ENCODE measurements around the gene SLC13A4.

Gene SLC13A4

DNA sequence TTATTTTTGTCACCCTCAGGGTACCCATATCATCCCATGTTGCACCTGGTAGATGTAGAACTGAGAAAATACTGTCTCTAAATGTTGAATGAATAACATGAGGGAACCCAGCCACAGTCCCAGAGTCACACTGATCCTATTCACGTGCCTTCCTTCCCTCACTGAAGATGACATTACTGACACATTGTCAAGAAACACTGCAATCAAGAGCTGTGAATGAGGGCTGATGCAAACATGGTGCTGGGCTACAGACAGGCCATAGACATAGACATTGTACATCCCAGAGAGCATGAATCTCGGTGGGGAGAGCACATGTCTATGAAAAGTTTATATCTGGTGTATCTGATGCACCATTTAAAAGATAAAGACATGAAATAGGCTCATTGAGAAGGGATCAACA is 9.8 kb downstream of the SLC13A4 start:
- no peak overlapping the region for H3K4me3 Mint-ChIP-seq
- H3K27ac Mint-ChIP-seq, result no peak overlapping the region
- no peaks in the 10 kb centered on the region for H3K4me1 Mint-ChIP-seq (ENCODE audit: low read depth)
- no peaks in the 10 kb centered on the region for H3K9me3 Mint-ChIP-seq (ENCODE audit: low read depth)
- peaks cover 10% of the 10 kb centered on the region for H3K27me3 Mint-ChIP-seq
- H3K36me3 Mint-ChIP-seq, result no peaks in the 10 kb centered on the region

DNA sequence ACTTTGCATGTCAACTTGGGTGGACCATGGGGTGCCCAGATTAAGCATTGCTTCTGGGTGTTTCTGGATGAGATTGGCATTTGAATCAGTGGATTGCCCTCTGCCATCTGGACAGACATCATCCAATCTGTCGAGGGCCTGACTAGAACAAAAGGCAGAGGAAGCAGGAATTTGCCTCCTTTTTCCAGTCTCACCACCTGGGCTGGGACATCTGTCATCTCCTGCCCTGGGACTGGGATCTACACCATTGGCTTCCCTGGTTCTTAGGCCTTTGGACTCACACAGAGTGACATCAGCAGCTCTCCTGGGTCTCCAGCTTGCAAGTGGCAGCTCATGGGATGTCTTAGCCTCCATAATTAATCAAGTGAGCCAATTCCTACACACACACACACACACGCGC is 10.3 kb downstream of the SLC13A4 start:
- no peaks in the 10 kb centered on the region for H3K9me3 Mint-ChIP-seq (ENCODE audit: low read depth)
- H3K4me3 Mint-ChIP-seq, result no peak overlapping the region
- no peaks in the 10 kb centered on the region for H3K4me1 Mint-ChIP-seq (ENCODE audit: low read depth)
- no peaks in the 10 kb centered on the region for H3K36me3 Mint-ChIP-seq
- no peak overlapping the region for H3K27ac Mint-ChIP-seq
- peaks cover 10% of the 10 kb centered on the region for H3K27me3 Mint-ChIP-seq

DNA sequence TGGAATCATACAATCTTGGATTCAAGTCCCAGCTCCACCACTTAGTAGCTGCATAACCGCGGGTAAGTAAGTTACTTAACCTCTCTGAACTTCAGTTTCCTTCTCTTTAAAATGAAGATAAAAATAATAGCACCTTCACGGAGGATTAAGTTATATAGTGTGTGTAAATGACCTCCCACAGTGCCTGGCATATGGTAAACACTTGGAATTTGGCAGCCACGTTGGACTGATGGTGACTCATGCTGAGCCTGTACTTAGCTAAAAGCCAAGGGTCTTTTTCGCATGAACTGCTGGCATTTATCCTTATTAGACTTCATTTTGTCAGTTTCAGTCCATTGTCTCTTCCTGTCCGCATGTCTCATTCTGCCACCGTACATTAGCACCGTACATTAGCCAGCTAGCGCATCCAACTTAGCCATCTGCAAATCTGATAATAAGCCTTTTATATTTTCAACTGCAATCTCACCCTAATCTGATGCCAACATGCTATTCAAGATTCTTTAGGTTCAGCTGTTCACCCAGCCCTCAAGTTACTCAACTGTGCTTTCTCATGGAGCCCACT is 11.2 kb downstream of the SLC13A4 start:
- Mint-ChIP-seq H3K4me1 (ENCODE audit: low read depth) (no peaks in the 10 kb centered on the region), H3K27me3 (peaks cover 10% of the 10 kb centered on the region), H3K4me3 (no peak overlapping the region), H3K9me3 (ENCODE audit: low read depth) (no peaks in the 10 kb centered on the region), H3K36me3 (no peaks in the 10 kb centered on the region), H3K27ac (no peak overlapping the region)

DNA sequence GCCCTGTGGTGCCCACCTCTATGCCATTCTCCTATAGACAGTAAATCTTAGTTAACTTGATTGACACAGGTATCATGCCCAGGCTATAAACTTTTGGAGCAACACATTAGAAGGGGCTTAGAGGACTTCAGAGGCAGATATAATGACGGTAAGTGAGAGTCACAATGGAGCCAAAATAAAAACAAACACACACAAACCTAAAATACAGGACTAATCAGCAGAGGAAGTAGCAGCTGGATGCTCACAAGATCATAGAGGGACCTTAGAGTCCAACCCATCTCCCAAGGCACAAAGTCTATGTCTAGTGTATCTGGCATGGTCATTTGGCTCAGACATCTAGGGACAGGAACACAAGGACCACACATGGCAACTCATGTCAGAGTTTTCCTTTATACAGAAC is 12.3 kb downstream of the SLC13A4 start:
- peaks cover 7% of the 10 kb centered on the region for H3K27me3 Mint-ChIP-seq
- H3K27ac Mint-ChIP-seq, result no peak overlapping the region
- no peaks in the 10 kb centered on the region for H3K4me1 Mint-ChIP-seq (ENCODE audit: low read depth)
- no peak overlapping the region for H3K4me3 Mint-ChIP-seq
- no peaks in the 10 kb centered on the region for H3K36me3 Mint-ChIP-seq
- H3K9me3 Mint-ChIP-seq (ENCODE audit: low read depth), result no peaks in the 10 kb centered on the region

DNA sequence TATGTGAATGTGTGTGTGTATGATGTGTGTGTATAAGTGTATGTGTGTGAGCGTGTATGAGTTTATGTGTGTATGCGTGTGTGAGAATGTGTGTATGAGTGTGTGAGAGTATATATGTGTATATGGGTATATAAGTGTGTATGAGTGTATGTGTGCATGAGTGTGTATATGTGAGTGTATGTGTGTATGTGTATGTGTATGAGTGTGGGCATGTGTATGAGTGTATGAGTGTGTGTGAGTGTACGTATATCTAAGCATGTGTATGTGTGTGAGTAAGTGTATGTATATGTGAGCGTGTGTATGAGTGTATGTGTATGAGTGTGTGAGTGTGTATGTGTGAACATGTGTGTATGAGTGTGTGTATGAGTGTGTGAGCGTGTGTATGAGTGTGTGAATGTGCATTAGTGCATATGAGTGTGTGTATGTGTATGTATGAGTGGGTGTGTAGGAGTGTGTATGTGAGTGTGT is 12.9 kb downstream of the SLC13A4 start:
- no peaks in the 10 kb centered on the region for H3K9me3 Mint-ChIP-seq (ENCODE audit: low read depth)
- no peak overlapping the region for H3K4me3 Mint-ChIP-seq
- H3K27me3 Mint-ChIP-seq, result peaks cover 7% of the 10 kb centered on the region
- no peaks in the 10 kb centered on the region for H3K36me3 Mint-ChIP-seq
- no peak overlapping the region for H3K27ac Mint-ChIP-seq
- no peaks in the 10 kb centered on the region for H3K4me1 Mint-ChIP-seq (ENCODE audit: low read depth)

DNA sequence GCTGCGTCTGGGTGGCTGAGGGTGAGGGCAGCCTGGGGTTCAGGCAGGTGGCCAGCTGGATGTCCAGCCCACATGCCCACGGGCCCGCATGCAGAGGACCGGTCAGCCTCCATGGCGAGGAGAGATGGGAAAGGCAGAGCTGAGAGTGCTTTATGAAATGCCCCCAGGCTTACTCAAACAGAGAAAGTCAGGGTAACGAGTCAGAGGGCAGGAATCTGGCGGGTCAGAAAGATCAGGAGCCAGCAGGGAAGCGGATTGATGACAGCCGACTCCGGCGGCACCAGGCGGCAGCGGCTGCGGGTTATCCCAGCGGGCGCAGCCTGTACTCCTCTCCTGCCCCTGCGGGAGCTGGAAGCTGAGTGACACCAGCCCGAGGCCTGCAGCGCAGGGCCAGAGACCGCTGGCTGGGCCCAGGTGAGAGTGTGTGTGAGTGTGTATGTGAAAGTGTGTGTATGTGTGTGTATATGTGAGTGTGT is 13.4 kb downstream of the SLC13A4 start:
- no peaks in the 10 kb centered on the region for H3K4me1 Mint-ChIP-seq (ENCODE audit: low read depth)

DNA sequence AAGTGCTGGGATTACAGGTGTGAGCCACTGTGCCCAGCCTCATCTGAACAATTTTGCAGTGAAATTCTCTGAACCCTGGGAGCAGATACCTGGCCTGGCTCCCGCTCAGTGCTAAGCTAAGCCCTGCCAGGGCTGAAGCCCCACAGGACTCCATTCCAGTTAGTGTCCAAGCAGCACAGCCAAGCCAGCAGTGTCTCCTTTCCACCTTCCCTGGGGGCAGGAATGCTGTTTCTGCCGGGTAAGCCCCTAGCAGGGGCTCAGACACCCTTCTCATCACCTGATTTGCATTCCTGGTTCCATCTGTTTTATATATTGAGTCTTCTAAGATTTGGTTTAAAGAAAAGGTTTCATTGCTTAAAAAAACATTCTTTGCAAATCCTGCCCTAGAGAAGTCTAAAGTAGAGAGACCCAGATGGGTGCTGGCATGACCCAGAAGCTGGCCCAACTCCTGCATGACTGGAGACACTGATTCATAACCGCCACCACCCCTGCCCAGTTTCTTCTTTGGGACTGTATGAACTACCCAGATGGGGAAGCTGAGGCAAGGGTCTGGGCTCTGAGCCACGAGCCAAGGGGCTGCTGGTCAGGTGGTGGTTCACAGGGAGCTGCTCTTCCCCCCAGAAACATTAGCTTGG is 14.0 kb downstream of the SLC13A4 start:
- Mint-ChIP-seq H3K36me3 (no peaks in the 10 kb centered on the region), H3K4me3 (no peak overlapping the region), H3K27ac (no peak overlapping the region), H3K9me3 (ENCODE audit: low read depth) (no peaks in the 10 kb centered on the region), H3K27me3 (peaks cover 7% of the 10 kb centered on the region), H3K4me1 (ENCODE audit: low read depth) (no peaks in the 10 kb centered on the region)

More for the DNA sequence above, 13.4 kb downstream of the SLC13A4 start:
- Mint-ChIP-seq H3K27me3 (peaks cover 7% of the 10 kb centered on the region), H3K27ac (no peak overlapping the region), H3K9me3 (ENCODE audit: low read depth) (no peaks in the 10 kb centered on the region), H3K36me3 (no peaks in the 10 kb centered on the region), H3K4me3 (no peak overlapping the region)

DNA sequence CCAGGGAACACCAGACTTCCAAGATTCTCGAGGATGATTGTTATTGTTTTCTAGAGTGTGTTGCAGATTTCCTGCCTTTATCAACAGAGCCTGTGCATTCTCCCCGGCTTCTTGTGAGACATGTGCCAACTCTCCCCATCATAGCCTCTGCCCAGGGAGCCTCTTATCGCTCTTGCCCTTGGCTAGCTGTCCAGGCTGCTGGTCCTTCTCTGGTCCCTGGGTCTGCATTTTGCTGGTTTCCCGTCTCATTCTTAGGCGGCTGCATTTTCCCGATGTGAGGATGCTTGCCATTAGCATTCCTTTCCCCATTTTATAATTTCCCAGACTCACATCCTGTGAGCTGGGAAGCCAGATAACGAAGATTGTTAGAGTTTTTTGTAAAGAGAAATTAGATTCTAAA is 15.2 kb downstream of the SLC13A4 start:
- Mint-ChIP-seq H3K4me3 (no peak overlapping the region), H3K9me3 (ENCODE audit: low read depth) (no peaks in the 10 kb centered on the region), H3K36me3 (no peaks in the 10 kb centered on the region), H3K27ac (no peak overlapping the region), H3K4me1 (ENCODE audit: low read depth) (no peaks in the 10 kb centered on the region), H3K27me3 (peaks cover under 1% of the 10 kb centered on the region)

DNA sequence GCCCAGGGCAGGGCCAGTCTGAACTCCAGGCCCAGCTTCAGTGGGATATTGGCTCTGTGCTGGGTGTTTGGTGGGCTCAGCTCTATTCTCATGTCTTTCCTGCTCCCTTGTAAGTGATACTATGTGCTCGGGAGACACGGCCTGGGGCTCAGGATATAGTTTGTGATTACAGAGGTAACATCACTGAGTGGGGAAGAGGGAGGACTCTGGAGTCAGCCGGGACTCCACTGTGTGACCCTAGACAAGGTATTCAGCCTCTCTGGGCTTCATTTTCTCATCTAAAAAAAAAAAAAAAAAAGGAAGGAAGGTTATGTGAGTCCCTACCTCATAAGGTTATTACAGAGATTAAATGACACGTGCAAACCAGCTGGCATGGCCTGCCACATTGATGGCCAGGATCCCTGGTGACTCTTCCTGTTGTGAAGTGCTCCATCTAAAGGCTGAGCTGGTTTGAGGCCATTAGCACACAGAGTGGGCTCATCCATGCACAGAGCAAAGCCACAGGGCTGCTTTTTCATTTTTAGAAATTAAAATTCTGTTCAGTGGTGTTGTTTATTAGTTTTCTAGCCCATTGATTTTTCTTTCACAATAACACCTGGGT is 15.7 kb downstream of the SLC13A4 start:
- no peaks in the 10 kb centered on the region for H3K4me1 Mint-ChIP-seq (ENCODE audit: low read depth)
- H3K36me3 Mint-ChIP-seq, result no peaks in the 10 kb centered on the region
- H3K9me3 Mint-ChIP-seq (ENCODE audit: low read depth), result no peaks in the 10 kb centered on the region
- H3K27me3 Mint-ChIP-seq, result no peaks in the 10 kb centered on the region
- H3K4me3 Mint-ChIP-seq, result no peak overlapping the region
- H3K27ac Mint-ChIP-seq, result no peak overlapping the region

DNA sequence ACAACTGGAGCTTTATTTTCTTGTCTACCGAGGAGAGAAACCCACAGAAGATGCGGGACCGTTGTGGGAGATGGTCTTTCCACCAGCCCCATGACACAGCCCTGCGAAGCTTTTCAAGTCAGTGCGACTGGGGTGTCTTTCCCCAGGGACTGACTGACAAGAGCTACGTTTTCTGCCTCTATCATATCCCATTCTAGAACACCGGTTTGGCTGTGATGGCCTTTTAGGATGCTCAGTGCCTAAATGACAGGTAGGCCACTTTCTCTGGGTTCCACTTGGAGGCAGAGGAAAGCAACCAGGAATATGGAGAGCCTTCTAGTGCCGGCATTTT is 16.9 kb downstream of the SLC13A4 start:
- H3K27ac Mint-ChIP-seq, result no peak overlapping the region
- no peaks in the 10 kb centered on the region for H3K27me3 Mint-ChIP-seq
- no peaks in the 10 kb centered on the region for H3K4me1 Mint-ChIP-seq (ENCODE audit: low read depth)
- H3K9me3 Mint-ChIP-seq (ENCODE audit: low read depth), result no peaks in the 10 kb centered on the region
- H3K36me3 Mint-ChIP-seq, result no peaks in the 10 kb centered on the region
- H3K4me3 Mint-ChIP-seq, result no peak overlapping the region

DNA sequence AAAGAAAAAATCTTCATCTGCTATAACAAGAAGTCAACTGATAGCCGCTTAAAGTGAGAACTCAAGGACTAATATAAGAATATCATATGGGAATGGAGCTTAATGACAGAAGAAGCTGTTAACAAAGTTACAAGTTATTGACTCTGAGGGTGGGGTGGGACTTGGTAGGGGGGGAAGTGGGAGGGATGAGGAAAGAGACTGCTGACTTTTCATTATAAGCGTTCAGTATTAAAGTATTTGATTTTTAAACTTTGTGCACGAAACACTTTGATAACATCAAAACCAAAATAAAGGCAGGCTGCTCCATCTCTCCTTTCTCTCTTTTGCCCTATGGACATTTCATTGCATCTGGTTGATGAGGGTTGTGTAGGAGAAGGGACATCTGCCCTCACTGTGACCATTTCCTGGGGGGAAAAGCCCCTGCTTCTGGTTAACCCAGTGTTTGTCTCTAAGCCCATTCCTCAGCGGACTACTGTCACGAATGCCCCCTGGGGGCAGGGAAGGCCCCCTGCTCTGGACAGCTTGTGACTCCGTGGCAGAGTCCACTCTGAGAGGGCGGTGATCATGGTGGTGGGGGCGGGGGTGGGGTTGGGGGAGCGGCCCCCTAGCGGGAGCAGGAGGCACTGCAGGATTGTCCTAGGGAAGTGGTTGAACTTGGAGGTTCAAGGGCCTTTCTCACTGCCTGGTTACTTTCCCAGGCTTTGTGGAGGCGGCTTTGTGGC is 17.4 kb downstream of the SLC13A4 start:
- Mint-ChIP-seq H3K4me1 (ENCODE audit: low read depth) (no peaks in the 10 kb centered on the region), H3K4me3 (no peak overlapping the region), H3K9me3 (ENCODE audit: low read depth) (no peaks in the 10 kb centered on the region), H3K27ac (no peak overlapping the region), H3K36me3 (no peaks in the 10 kb centered on the region), H3K27me3 (no peaks in the 10 kb centered on the region)

DNA sequence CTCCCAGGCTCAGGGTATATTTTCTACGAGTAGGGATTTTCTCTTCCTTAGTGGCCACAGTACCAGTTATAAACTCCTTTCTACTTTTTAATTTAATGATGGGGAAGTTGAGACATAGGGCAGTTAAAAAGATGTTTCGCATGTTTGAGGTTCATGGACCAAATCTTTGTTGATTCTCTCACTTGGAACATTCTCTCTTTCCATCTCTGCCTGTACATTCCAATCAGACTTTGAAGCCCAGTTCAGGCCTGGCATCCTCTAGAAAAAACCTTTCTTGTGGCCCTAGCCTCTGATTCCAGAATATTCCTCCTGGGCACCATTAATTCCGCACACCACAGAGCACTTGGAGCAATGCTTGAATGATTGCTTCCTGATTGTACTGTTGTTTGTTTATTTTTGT is 18.5 kb downstream of the SLC13A4 start:
- Mint-ChIP-seq H3K36me3 (no peaks in the 10 kb centered on the region), H3K27me3 (no peaks in the 10 kb centered on the region), H3K4me1 (ENCODE audit: low read depth) (no peaks in the 10 kb centered on the region), H3K9me3 (ENCODE audit: low read depth) (no peaks in the 10 kb centered on the region), H3K27ac (no peak overlapping the region), H3K4me3 (no peak overlapping the region)

DNA sequence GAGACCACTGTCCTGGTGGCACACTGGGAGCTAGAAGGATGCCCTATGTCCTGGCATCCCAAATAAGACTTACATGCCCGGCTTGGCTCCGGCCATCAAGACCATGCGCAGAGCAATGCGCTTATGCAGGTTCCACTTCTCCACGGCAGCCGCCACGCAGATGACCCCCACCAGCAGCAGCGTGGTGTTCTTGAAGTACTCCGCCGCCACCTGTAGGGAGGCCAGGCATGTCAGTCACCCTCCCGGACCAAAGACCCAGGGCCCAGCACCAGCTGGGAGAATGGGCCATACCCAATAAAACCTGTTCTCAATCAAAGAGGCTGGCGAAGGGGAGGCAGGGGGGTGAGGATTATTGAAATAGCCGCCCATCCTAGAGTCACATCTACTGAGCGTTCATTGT is 19.9 kb downstream of the SLC13A4 start:
- no peak overlapping the region for H3K4me3 Mint-ChIP-seq
- no peaks in the 10 kb centered on the region for H3K9me3 Mint-ChIP-seq (ENCODE audit: low read depth)
- no peak overlapping the region for H3K27ac Mint-ChIP-seq
- no peaks in the 10 kb centered on the region for H3K4me1 Mint-ChIP-seq (ENCODE audit: low read depth)
- no peaks in the 10 kb centered on the region for H3K27me3 Mint-ChIP-seq
- no peaks in the 10 kb centered on the region for H3K36me3 Mint-ChIP-seq

DNA sequence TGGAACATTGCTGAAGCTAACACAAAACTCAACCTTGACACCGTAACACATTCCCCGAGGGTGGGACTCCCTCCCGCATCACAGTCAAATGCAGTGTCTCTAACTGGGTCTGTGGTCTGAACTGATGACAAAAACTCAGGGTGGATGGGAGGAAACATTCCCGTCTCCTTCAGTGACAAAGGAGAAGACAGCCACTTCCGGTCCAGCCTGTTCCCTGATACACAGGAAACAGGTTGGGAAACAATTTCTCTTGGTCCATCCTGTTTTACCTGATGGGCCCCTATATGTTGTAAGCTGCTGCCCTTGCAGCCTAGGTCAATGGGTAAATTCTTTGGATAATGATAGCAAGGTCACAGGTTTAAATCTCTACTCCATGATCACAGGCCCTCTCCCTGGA is 20.4 kb downstream of the SLC13A4 start:
- Mint-ChIP-seq H3K4me3 (no peak overlapping the region), H3K36me3 (no peaks in the 10 kb centered on the region), H3K4me1 (ENCODE audit: low read depth) (no peaks in the 10 kb centered on the region), H3K27ac (no peak overlapping the region), H3K9me3 (ENCODE audit: low read depth) (no peaks in the 10 kb centered on the region), H3K27me3 (no peaks in the 10 kb centered on the region)

DNA sequence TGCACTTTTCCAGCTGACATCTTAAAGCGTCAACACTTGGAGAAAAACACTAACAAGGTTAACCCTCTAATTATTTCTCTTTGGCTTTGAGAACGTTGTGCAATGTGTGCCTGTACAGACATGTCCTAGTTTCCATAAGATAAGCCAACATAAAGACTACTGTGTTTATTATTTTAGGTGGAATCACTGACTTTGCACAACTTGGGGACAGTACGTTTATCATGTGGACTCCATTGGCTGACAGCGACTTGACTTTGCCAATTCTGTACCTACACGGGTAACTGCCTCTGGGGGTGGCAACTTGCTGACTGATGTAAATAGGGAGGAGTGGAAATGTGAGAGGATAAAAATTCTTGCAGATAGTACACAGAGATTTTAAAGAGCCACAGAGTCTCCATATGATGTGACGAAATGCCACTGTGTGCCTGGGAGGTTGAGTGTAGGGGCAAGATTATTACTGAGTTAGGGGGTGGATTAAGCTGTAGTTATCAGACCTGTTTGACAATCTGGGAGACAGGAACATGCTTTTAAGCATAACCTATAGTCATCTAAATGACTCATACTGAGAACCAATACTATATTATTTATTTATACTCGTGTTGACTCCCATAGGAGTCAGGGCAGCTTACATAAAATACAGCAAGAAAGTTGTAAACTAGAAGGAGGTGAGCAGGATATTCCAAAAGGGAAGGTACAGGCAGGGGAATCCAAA is 21.0 kb downstream of the SLC13A4 start:
- Mint-ChIP-seq H3K27ac (no peak overlapping the region), H3K9me3 (ENCODE audit: low read depth) (no peaks in the 10 kb centered on the region), H3K27me3 (no peaks in the 10 kb centered on the region), H3K36me3 (no peaks in the 10 kb centered on the region), H3K4me3 (no peak overlapping the region), H3K4me1 (ENCODE audit: low read depth) (no peaks in the 10 kb centered on the region)
